ENCODE data around the gene RAD23B.
A peak's percentile ranks its signal among the peaks of the same experiment; 100 is the strongest.

RAD23B gene

GRCh38 chr9:107355394-107355793, 72.3 kb downstream of the RAD23B start:
- Mint-ChIP-seq H3K4me1 (no peaks in the 10 kb centered on the region), H3K4me3 (no peak overlapping the region), H3K27ac (no peak overlapping the region), H3K36me3 (no peaks in the 10 kb centered on the region), H3K9me3 (peaks cover 3% of the 10 kb centered on the region)
- DNase-seq (ENCODE audit: low spot score in 2 of 2) (no peak), ATAC-seq (no peak)

- no peak for DNase-seq (ENCODE audit: low spot score in 2 of 2)
- Mint-ChIP-seq H3K4me3 (no peak overlapping the region), H3K36me3 (no peaks in the 10 kb centered on the region), H3K4me1 (no peaks in the 10 kb centered on the region), H3K9me3 (no peaks in the 10 kb centered on the region), H3K27ac (no peak overlapping the region)
- ATAC-seq = peak; percentile 17
These were observed 75.9 kb downstream of the RAD23B start for GRCh38 chr9:107358986-107359385.

- no peak overlapping the region for H3K4me3 Mint-ChIP-seq
- H3K4me1 Mint-ChIP-seq = no peaks in the 10 kb centered on the region
- H3K27ac Mint-ChIP-seq = no peak overlapping the region
- ATAC-seq (no peak), DNase-seq (ENCODE audit: low spot score in 2 of 2) (no peak)
- H3K36me3 Mint-ChIP-seq = no peaks in the 10 kb centered on the region
- H3K9me3 Mint-ChIP-seq = no peaks in the 10 kb centered on the region
These were observed 77.0 kb downstream of the RAD23B start for GRCh38 chr9:107360098-107360497.

GRCh38 chr9:107361816-107362215, 78.7 kb downstream of the RAD23B start:
- ATAC-seq (no peak), DNase-seq (ENCODE audit: low spot score in 2 of 2) (no peak)
- H3K27ac Mint-ChIP-seq = no peak overlapping the region
- no peaks in the 10 kb centered on the region for H3K4me1 Mint-ChIP-seq
- H3K36me3 Mint-ChIP-seq = no peaks in the 10 kb centered on the region
- H3K9me3 Mint-ChIP-seq = no peaks in the 10 kb centered on the region
- H3K4me3 Mint-ChIP-seq = no peak overlapping the region

- no peak for ATAC-seq
- Mint-ChIP-seq H3K36me3 (no peaks in the 10 kb centered on the region), H3K4me1 (no peaks in the 10 kb centered on the region), H3K4me3 (no peak overlapping the region), H3K9me3 (no peaks in the 10 kb centered on the region), H3K27ac (no peak overlapping the region)
- no peak for DNase-seq (ENCODE audit: low spot score in 2 of 2)
These were observed 80.6 kb downstream of the RAD23B start for GRCh38 chr9:107363516-107364152.

- ATAC-seq (no peak), DNase-seq (ENCODE audit: low spot score in 2 of 2) (no peak)
- H3K9me3 Mint-ChIP-seq = no peaks in the 10 kb centered on the region
- H3K4me1 Mint-ChIP-seq = no peaks in the 10 kb centered on the region
- no peaks in the 10 kb centered on the region for H3K36me3 Mint-ChIP-seq
- no peak overlapping the region for H3K4me3 Mint-ChIP-seq
- no peak overlapping the region for H3K27ac Mint-ChIP-seq
These were observed 84.8 kb downstream of the RAD23B start for GRCh38 chr9:107367727-107368502.

GRCh38 chr9:107368696-107369095, 85.6 kb downstream of the RAD23B start:
- H3K36me3 Mint-ChIP-seq = no peaks in the 10 kb centered on the region
- ATAC-seq = no peak

GRCh38 chr9:107373809-107374208, 90.7 kb downstream of the RAD23B start:
- ATAC-seq (peak; percentile 13), DNase-seq (ENCODE audit: low spot score in 2 of 2) (no peak)
- no peak overlapping the region for H3K4me3 Mint-ChIP-seq
- H3K36me3 Mint-ChIP-seq = no peaks in the 10 kb centered on the region
- no peaks in the 10 kb centered on the region for H3K9me3 Mint-ChIP-seq
- H3K27ac Mint-ChIP-seq = no peak overlapping the region
- no peaks in the 10 kb centered on the region for H3K4me1 Mint-ChIP-seq

More at GRCh38 chr9:107368696-107369095, 85.6 kb downstream of the RAD23B start:
- H3K4me1 Mint-ChIP-seq = no peaks in the 10 kb centered on the region
- no peak for DNase-seq (ENCODE audit: low spot score in 2 of 2)
- no peaks in the 10 kb centered on the region for H3K9me3 Mint-ChIP-seq
- H3K27ac Mint-ChIP-seq = no peak overlapping the region
- H3K4me3 Mint-ChIP-seq = no peak overlapping the region

GRCh38 chr9:107375001-107375400, 91.9 kb downstream of the RAD23B start:
- DNase-seq (ENCODE audit: low spot score in 2 of 2) (no peak), ATAC-seq (no peak)
- Mint-ChIP-seq H3K27ac (no peak overlapping the region), H3K9me3 (no peaks in the 10 kb centered on the region), H3K4me3 (no peak overlapping the region), H3K36me3 (no peaks in the 10 kb centered on the region), H3K4me1 (no peaks in the 10 kb centered on the region)

- DNase-seq (ENCODE audit: low spot score in 2 of 2) (no peak), ATAC-seq (no peak)
- H3K4me1 Mint-ChIP-seq = no peaks in the 10 kb centered on the region
- no peak overlapping the region for H3K27ac Mint-ChIP-seq
- H3K9me3 Mint-ChIP-seq = no peaks in the 10 kb centered on the region
- H3K36me3 Mint-ChIP-seq = no peaks in the 10 kb centered on the region
- H3K4me3 Mint-ChIP-seq = no peak overlapping the region
These were observed 92.7 kb downstream of the RAD23B start for GRCh38 chr9:107375651-107376369.

- Mint-ChIP-seq H3K36me3 (no peaks in the 10 kb centered on the region), H3K27ac (no peak overlapping the region), H3K4me3 (no peak overlapping the region), H3K9me3 (no peaks in the 10 kb centered on the region), H3K4me1 (no peaks in the 10 kb centered on the region)
- ATAC-seq (no peak), DNase-seq (ENCODE audit: low spot score in 2 of 2) (no peak)
These were observed 94.9 kb downstream of the RAD23B start for GRCh38 chr9:107378006-107378405.

Measured in stimulated activated effector memory CD8-positive, alpha-beta T cell treated with anti-CD3 and anti-CD28 coated beads, Interleukin-12 subunit alpha, Interleukin-12 subunit beta, amount 100 ng/mL, for 72 hours (primary cell).